SJCRH30 (cell line): ENCODE data around the gene TTN. TPM values are rescaled to one million over a fixed set of nuclear protein-coding genes. Genes with fewer than 3 reads are reported as not detected.

Experiments
- DNase-seq, 2 experiments: peaks; one replicate each; pipeline ENCODE4 v3.0.0-alpha.2; 2015 to 2020
- H3K27ac ChIP-seq: fragments of 250-450 bp; sonication (Bioruptor Pico); 2 replicates; pipeline ENCODE4 v1.5.1; 2020; ENCODE audit warnings: mild to moderate bottlenecking, moderate library complexity
- H3K27me3 ChIP-seq: fragments of 250-450 bp; sonication (Bioruptor Pico); 2 replicates; pipeline ENCODE4 v1.5.1; 2020; ENCODE audit warnings: mild to moderate bottlenecking, moderate library complexity
- H3K36me3 ChIP-seq: fragments of 250-450 bp; sonication (Bioruptor Pico); 2 replicates; pipeline ENCODE4 v1.5.1; 2020; ENCODE audit warnings: mild to moderate bottlenecking, moderate library complexity
- H3K4me1 ChIP-seq: fragments of 250-450 bp; sonication (Bioruptor Pico); 2 replicates; pipeline ENCODE4 v1.5.1; 2020; ENCODE audit warnings: mild to moderate bottlenecking, moderate library complexity
- H3K4me3 ChIP-seq: fragments of 250-450 bp; sonication (Bioruptor Pico); 2 replicates; pipeline ENCODE4 v1.5.1; 2020; ENCODE audit warnings: mild to moderate bottlenecking, moderate library complexity
- H3K9me3 ChIP-seq: fragments of 250-450 bp; sonication (Bioruptor Pico); replicated peaks from 2 replicates; pipeline ENCODE4 v1.5.1; 2020; ENCODE audit warnings: mild to moderate bottlenecking, moderate library complexity
- total RNA-seq: library from RNA; depleted of rRNA; stranded (reverse); fragments of >200 nt; shearing (Covaris generic); gene quantifications from 2 replicates; pipeline ENCODE4 v1.2.3, GENCODE V29; 2014

TTN gene
- total RNA-seq, 1 experiment from 2014 or later = 35.0 TPM

- Histone ChIP-seq H3K27me3 (no peaks in the 10 kb centered on the region), H3K4me1 (peaks cover 21% of the 10 kb centered on the region), H3K27ac (no peak overlapping the region), H3K4me3 (no peak overlapping the region), H3K36me3 (peaks cover 25% of the 10 kb centered on the region), H3K9me3 (no peaks in the 10 kb centered on the region)
- DNase-seq = no peak
Measured at GRCh38 chr2:178628605-178629004, 178.6 kb downstream of the TTN start.

- no peaks in the 10 kb centered on the region for H3K27me3 ChIP-seq
Measured at GRCh38 chr2:178627401-178627800, 179.8 kb downstream of the TTN start.

GRCh38 chr2:178615969-178616368, 191.3 kb downstream of the TTN start:
- Histone ChIP-seq H3K9me3 (no peaks in the 10 kb centered on the region), H3K36me3 (peaks cover 25% of the 10 kb centered on the region), H3K27me3 (no peaks in the 10 kb centered on the region), H3K4me1 (no peaks in the 10 kb centered on the region), H3K27ac (no peak overlapping the region), H3K4me3 (no peak overlapping the region)
- DNase-seq = no peak

More at GRCh38 chr2:178627401-178627800, 179.8 kb downstream of the TTN start:
- Histone ChIP-seq H3K9me3 (no peaks in the 10 kb centered on the region), H3K27ac (no peak overlapping the region), H3K4me3 (no peak overlapping the region), H3K4me1 (peaks cover 21% of the 10 kb centered on the region), H3K36me3 (peaks cover 20% of the 10 kb centered on the region)
- DNase-seq = no peak

- H3K36me3 ChIP-seq = peaks cover 37% of the 10 kb centered on the region
- DNase-seq = no peak
- no peaks in the 10 kb centered on the region for H3K9me3 ChIP-seq
- H3K27me3 ChIP-seq = no peaks in the 10 kb centered on the region
- no peak overlapping the region for H3K27ac ChIP-seq
- no peaks in the 10 kb centered on the region for H3K4me1 ChIP-seq
- H3K4me3 ChIP-seq = no peak overlapping the region
Measured at GRCh38 chr2:178602901-178603300, 204.3 kb downstream of the TTN start.

- Histone ChIP-seq H3K27ac (no peak overlapping the region), H3K36me3 (peaks cover 39% of the 10 kb centered on the region), H3K4me3 (no peak overlapping the region), H3K4me1 (no peaks in the 10 kb centered on the region), H3K27me3 (no peaks in the 10 kb centered on the region), H3K9me3 (no peaks in the 10 kb centered on the region)
- no peak for DNase-seq
Measured at GRCh38 chr2:178592655-178593054, 214.6 kb downstream of the TTN start.

- H3K36me3 ChIP-seq = peaks cover 33% of the 10 kb centered on the region
- DNase-seq = no peak
- H3K4me1 ChIP-seq = no peaks in the 10 kb centered on the region
- H3K27ac ChIP-seq = no peak overlapping the region
- no peaks in the 10 kb centered on the region for H3K9me3 ChIP-seq
- H3K27me3 ChIP-seq = no peaks in the 10 kb centered on the region
- H3K4me3 ChIP-seq = no peak overlapping the region
Measured at GRCh38 chr2:178589335-178589734, 217.9 kb downstream of the TTN start.

GRCh38 chr2:178584666-178585065, 222.6 kb downstream of the TTN start:
- H3K9me3 ChIP-seq = no peaks in the 10 kb centered on the region
- no peaks in the 10 kb centered on the region for H3K4me1 ChIP-seq
- H3K36me3 ChIP-seq = peaks cover 28% of the 10 kb centered on the region
- no peaks in the 10 kb centered on the region for H3K27me3 ChIP-seq
- no peak overlapping the region for H3K4me3 ChIP-seq
- no peak for DNase-seq
- H3K27ac ChIP-seq = no peak overlapping the region

GRCh38 chr2:178579006-178579405, 228.2 kb downstream of the TTN start:
- Histone ChIP-seq H3K4me1 (no peaks in the 10 kb centered on the region), H3K4me3 (no peak overlapping the region), H3K36me3 (peaks cover 26% of the 10 kb centered on the region), H3K9me3 (no peaks in the 10 kb centered on the region), H3K27me3 (no peaks in the 10 kb centered on the region), H3K27ac (no peak overlapping the region)
- DNase-seq = no peak

GRCh38 chr2:178574789-178575188, 232.4 kb downstream of the TTN start:
- DNase-seq = no peak
- Histone ChIP-seq H3K9me3 (no peaks in the 10 kb centered on the region), H3K27ac (no peak overlapping the region), H3K4me3 (no peak overlapping the region), H3K36me3 (peaks cover 25% of the 10 kb centered on the region), H3K27me3 (no peaks in the 10 kb centered on the region), H3K4me1 (no peaks in the 10 kb centered on the region)

- no peak for DNase-seq
- Histone ChIP-seq H3K36me3 (peaks cover 26% of the 10 kb centered on the region), H3K27ac (no peak overlapping the region), H3K4me1 (no peaks in the 10 kb centered on the region), H3K4me3 (no peak overlapping the region), H3K27me3 (no peaks in the 10 kb centered on the region), H3K9me3 (0 out of 2 replicates have a peak, but pooled peaks cover 7% of the 10 kb centered on the region)
Measured at GRCh38 chr2:178568227-178568626, 239.0 kb downstream of the TTN start.

GRCh38 chr2:178553047-178553446, 254.2 kb downstream of the TTN start:
- DNase-seq = no peak
- H3K4me1 ChIP-seq = no peaks in the 10 kb centered on the region
- no peak overlapping the region for H3K4me3 ChIP-seq
- no peaks in the 10 kb centered on the region for H3K27me3 ChIP-seq
- H3K36me3 ChIP-seq = peaks cover 46% of the 10 kb centered on the region
- H3K27ac ChIP-seq = no peak overlapping the region
- no peaks in the 10 kb centered on the region for H3K9me3 ChIP-seq

GRCh38 chr2:178550352-178550751, 256.9 kb downstream of the TTN start:
- Histone ChIP-seq H3K27me3 (no peaks in the 10 kb centered on the region), H3K4me3 (no peak overlapping the region), H3K36me3 (peaks cover 53% of the 10 kb centered on the region), H3K4me1 (no peaks in the 10 kb centered on the region), H3K27ac (no peak overlapping the region), H3K9me3 (no peaks in the 10 kb centered on the region)
- no peak for DNase-seq

GRCh38 chr2:178542569-178542968, 264.7 kb downstream of the TTN start:
- no peak overlapping the region for H3K4me3 ChIP-seq
- no peak overlapping the region for H3K27ac ChIP-seq
- H3K36me3 ChIP-seq = peaks cover 39% of the 10 kb centered on the region
- H3K4me1 ChIP-seq = no peaks in the 10 kb centered on the region
- no peak for DNase-seq
- no peaks in the 10 kb centered on the region for H3K9me3 ChIP-seq
- H3K27me3 ChIP-seq = no peaks in the 10 kb centered on the region

- Histone ChIP-seq H3K27ac (no peak overlapping the region), H3K27me3 (no peaks in the 10 kb centered on the region), H3K4me3 (no peak overlapping the region), H3K36me3 (peaks cover 35% of the 10 kb centered on the region), H3K4me1 (no peaks in the 10 kb centered on the region), H3K9me3 (no peaks in the 10 kb centered on the region)
- no peak for DNase-seq
Measured at GRCh38 chr2:178542161-178542560, 265.1 kb downstream of the TTN start.

GRCh38 chr2:178536037-178536436, 271.2 kb downstream of the TTN start:
- H3K27me3 ChIP-seq = no peaks in the 10 kb centered on the region
- H3K9me3 ChIP-seq = no peaks in the 10 kb centered on the region
- no peak overlapping the region for H3K27ac ChIP-seq
- H3K36me3 ChIP-seq = peaks cover 35% of the 10 kb centered on the region
- no peak overlapping the region for H3K4me3 ChIP-seq
- H3K4me1 ChIP-seq = no peaks in the 10 kb centered on the region
- DNase-seq = no peak

- Histone ChIP-seq H3K27ac (no peak overlapping the region), H3K36me3 (peaks cover 29% of the 10 kb centered on the region), H3K4me3 (no peak overlapping the region), H3K4me1 (no peaks in the 10 kb centered on the region), H3K27me3 (no peaks in the 10 kb centered on the region), H3K9me3 (no peaks in the 10 kb centered on the region)
- DNase-seq = no peak
Measured at GRCh38 chr2:178531168-178531567, 276.1 kb downstream of the TTN start.
